Superior temporal gyrus (tissue), 1 donor: ENCODE measurements around the gene GET4.

Source experiments
- DNase-seq: peaks from one replicate; pipeline ENCODE4 v3.0.0-alpha.2; 2016; ENCODE audit errors: extremely low spot score

The GET4 gene, protein sequence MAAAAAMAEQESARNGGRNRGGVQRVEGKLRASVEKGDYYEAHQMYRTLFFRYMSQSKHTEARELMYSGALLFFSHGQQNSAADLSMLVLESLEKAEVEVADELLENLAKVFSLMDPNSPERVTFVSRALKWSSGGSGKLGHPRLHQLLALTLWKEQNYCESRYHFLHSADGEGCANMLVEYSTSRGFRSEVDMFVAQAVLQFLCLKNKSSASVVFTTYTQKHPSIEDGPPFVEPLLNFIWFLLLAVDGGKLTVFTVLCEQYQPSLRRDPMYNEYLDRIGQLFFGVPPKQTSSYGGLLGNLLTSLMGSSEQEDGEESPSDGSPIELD

DNA sequence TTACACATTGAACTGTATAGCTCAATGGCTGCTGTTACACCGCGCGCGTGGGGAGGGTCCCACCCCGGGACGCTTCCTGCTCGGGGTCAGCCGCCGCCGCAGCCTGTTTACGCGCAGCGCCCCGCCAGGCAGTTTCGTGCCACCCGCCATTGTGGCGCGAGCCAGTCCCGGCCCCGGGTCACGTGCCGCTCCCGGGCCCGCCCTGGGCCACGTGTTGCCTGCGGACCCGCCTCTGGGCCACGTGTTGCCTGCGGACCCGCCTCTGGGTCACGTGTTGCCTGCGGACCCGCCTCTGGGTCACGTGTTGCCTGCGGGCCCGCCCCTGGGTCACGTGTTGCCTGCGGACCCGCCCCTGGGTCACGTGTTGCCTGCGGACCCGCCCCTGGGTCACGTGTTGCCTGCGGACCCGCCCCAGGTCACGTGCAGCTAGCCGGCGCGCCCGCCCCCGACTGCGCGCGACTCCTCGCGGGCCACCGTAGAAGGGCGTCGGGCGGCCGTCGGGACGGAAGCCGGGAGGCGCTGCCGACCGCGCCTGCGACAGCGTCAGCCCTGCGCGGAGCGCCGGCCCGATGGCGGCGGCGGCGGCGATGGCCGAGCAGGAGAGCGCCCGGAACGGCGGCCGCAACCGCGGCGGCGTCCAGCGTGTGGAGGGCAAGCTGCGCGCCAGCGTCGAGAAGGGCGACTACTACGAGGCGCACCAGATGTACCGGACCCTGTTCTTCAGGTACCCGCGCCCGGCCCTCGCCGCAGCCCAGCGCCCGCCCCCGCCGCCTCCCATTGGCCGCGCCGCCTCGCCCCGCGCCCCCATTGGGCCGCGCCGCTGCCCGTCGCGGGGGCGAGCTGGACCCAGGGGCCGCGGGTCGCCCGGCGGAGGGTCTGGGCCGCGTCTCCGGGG is at the start of gene GET4:
Gene GET4, plus strand, starts transcription at position 478 of the 895 bp plus-strand sequence. Its CDS starts 92 bp downstream, at position 570.
- DNase-seq: peak; percentile 90

DNA sequence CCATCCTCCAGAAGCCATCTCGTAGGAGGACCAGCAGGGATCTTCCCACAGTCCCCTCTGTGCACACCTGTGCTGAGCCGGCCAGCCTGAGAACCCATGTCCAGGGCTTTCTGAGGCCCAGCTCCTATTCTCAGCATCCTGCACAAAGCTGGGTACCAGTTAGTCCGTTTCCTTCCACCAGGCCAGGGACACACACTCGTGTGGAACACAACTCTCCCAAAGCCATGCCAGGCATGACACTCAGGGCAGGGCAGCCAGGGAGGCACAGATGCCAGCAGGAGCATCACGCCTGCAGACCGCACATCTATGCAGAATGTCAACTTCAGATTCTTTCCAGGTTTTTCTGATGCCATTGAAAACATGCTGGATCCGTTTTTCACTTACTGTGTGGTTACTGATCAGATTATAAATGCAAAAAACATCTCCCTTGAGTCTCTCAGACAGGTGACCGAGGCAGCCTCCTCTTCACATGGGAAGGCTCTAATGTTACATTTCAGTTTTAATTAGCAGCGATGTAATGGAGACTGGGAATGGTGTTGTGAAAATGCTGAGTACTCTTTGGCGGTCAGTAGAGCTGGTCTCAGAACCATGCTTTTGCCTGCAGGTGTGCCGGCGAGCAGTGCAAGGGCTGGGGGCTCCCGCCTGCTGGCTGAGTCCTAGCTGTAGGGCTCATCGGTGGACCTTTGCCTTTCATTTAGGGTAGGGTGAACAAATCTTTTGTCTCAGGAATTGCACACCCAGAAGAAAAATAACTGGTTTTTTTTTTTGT is 47.4 kb upstream of the GET4 start:
- DNase-seq: no peak

DNA sequence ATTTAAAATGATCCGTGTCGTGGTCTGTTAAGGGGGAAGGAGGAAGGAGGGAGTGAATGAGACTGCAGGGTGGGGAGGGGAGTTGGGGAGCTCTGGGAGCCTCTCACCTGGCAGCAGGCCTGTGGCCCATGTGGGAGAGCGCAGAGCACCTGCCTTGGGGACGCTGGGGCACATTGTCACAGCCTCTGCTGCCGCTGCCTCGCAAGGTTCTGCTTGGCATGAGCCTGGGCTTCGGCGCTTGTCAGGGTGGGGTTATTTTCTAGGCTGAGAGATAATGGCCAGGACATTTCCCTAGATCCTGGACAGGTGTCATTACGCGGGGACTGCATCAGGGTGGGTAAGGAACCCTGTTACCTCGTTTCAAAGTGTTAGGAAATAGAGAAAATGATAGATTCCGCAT is 46.3 kb upstream of the GET4 start:
- no peak for DNase-seq

DNA sequence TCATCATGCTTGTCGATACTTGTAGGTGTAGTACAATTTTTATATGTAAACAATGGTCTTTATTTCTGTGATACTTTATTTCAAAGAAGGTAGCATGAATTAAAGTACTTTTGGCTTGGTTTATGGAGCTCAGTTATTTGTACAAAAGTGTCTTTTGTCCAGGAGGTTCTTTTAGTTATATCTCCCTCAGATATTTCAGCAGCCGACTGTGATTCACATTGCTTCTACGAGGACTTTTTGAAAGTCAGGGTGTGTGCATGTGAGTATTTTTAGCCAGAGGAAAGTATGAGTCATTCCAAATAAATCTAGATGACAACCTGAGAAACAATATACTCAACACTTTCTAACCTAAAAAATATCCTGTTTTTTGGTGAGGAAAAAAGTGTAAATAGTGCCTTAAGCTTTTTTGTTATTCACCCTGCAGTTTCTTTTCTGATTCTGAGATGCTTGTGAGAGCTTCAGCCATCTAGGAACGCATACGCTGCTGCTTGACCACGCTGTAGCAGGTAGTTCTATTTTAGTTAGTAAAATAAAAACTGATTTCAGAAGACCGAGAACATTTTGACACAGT is 44.7 kb upstream of the GET4 start:
- no peak for DNase-seq

DNA sequence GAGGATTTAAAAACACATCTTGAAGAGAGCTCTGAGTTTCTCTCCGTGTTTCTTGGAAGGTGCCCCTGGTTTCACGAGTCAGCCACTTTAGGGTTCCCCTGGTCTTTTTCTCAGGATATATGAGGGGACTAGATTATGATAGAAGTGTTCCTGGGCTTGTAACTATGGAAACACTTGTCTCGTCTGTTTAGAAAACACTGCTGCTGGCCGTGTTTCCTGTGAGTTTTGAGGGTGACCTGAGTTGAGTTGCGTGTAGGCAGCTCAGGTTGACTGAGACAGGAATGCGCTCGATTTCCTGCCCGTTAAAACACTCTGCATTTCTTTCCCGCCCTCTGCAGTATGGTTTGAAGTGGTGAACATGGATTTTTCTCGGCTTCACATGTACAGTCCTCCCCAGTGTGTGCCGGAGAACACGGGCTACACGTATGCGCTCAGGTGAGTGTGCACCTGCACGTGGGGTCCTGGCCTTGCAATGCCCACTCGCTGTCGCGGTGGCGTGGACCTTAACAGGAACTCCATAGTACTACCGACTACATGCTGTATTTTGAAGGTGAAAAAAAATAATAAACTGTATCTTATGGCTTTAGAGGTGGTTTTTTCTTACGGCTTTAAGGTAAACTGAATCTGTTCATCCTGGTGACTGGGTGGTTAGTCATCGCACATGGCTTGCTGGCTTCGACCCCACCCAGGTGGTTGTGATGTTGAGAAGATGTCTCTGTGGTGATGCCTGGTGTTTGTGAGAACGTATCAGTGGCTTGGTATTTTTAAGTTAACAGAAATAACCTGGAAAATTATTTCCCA is 44.0 kb upstream of the GET4 start, which contains the start of gene SUN1:
Gene SUN1, plus strand, starts transcription at position 310 of the 801 bp plus-strand sequence. Its CDS starts 49 bp downstream, at position 359.
- DNase-seq: no peak

DNA sequence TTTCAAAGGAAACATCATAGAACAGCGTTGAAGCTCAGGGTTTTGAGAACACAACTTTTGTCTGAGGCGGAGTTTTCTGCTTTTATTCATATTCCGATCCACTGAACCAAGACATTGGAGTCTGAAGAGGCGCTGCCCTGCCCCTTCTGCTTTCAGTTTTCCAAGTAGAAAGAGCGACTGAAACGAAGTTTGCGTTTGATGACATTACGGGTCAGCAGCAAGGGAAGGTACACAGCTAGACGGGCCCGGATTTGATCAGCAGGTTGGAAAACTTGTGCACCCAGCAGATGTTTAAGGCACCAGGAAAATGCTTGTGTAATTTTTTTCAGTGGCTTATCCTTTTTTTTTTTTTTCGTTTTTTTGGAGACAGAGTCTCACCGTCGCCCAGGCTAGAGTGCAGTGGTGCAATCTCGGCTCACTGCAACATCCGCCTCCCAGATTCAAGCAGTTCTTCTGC is 43.4 kb upstream of the GET4 start:
- DNase-seq: no peak

DNA sequence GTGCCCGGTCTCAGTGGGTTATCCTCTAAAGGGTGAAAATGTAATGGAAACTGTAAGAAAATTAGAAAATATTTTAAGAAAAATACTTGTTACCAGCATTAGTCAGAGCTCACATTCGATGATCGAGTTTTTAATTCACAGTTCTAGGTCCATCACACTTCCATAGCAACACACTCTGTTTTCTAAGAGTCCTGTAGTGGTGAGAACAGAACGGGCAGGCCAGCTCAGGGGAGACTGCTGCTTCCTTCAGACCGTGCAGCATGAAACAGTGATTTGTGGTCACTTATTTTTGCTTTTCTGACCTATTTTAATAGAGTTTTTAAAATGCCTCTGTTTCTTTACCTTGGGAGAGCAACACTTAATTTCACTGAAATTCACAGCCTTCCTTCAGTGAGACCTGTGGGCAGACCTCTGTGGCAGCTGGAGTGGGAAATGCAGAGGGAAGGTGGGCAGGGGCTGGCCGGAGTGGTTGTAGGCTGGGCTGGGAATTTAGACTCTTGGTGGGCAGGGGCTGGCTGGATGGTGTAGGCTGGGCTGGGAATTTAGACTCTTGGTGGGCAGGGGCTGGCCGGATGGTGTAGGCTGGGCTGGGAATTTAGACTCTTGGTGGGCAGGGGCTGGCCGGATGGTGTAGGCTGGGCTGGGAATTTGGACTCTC is 42.6 kb upstream of the GET4 start:
- DNase-seq: no peak

DNA sequence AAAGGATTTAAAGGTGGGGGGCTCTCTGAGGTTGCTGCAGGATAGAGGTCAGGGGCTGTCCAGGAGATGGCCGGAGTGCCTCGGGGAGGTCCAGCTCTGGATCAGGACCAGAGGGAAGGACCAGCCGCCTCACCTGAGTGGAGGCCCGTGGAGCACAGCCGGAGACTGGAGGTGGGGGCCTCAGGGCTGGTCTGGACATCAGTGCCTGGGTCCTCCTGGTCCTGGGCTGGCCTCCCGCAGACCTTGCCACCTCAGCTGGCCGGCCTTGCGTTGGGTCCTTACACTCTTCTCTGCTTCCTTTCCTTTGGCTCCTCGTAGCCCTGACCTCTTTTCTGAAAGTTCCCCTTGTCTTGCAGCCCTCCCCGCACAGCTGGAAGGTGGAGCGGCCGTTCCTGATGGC is 42.1 kb upstream of the GET4 start:
- no peak for DNase-seq

DNA sequence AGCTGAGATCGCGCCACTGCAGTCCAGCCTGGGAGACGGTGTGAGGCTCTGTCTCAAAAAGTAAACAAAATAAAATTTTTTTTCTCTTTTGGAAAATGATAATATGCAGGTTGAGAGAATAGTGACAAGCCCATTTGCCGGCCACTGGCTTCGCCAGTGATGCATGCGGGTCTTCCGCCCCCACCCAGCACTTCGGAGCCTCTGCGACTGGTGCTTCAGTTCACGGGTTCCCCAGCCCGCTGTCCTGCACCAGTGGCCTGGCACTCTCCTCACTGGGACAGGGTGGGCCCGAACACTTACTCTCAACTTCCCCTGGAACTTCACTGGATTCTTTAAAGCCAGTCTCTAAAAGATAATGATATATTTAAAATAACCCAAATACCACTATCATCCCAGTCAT is 41.3 kb upstream of the GET4 start:
- no peak for DNase-seq

DNA sequence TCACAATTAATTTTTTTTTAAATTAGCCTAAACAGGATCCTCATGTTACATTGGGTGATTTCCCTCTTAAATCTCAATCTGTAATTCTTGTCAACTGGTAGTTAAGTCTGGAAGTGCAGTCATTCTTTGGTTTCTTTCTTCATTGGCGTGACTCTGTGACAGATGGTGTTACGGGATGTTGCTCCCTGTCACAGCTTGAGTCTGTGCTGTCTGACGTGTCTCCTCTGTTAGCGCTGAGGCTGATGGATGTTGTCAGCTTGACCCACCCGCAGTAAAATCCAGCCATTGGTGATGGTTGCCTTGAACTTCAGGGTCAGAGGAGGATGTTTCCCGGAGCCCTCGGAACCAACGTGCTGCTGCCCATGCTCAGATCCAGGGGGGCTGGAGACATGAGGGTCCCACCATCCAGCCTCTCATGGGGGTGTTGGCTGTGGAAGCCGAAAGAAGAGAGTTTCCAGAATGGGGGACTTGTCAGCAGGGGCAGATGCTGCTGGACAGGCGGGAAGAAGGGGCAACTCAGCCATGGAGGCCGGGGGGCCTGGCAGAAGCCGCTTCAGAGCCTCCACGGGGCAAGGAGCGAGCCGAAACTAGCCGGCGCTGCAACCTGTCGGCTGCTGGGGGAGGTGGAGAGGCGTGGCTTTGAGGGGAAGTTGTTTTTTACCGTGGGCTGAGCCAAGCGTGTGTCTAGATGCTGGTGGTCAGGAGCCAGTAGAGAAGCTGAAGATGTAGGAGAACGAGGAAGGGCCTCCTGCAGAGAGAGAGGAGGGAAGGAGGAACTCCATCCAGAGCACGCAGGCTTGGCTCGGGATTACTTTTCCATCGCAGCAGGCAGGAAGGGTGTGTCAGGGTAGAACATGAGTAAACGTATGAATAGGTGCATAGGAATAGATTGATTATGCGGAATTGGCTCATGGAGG is 40.6 kb upstream of the GET4 start:
- no peak for DNase-seq

DNA sequence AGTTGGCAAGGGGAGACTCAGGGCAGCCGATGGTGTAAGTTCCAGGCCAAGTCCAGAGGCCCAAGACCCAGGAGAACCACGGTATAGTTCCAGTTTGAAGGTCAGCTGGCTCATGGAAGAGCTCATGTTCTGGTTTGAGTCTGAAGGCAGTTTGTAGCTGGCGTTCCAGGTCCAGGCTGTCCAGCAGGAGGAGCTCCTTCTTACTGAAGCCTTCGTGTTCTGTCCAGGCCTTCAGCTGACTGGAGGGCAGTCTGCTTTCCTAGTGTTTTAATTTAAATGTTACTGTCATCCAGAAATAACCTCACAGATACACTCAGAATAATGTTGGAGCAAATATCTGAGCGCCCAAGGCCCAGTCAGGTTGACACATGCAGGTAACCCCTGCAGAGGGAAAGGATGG is 39.9 kb upstream of the GET4 start:
- DNase-seq: no peak

DNA sequence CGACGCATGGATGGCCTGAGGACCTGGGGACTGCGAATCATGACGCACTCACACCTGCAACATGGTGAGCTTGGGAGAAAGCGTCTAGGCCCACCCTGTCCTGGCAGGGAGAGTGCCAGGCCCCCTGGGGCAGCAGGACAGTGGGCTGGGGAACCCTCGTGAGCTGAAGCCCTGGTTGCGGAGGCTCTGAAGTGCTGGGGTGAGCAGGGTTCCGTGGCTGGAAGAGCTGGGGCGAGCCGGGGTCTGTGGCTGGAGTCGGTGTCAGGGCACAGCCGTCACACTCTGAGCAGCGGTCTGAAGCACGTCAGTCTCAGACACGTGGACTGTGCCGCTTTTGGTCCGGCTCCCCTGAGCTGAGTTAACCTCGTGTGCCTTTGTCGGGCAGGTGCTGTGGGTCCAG is 39.4 kb upstream of the GET4 start:
- DNase-seq: no peak

DNA sequence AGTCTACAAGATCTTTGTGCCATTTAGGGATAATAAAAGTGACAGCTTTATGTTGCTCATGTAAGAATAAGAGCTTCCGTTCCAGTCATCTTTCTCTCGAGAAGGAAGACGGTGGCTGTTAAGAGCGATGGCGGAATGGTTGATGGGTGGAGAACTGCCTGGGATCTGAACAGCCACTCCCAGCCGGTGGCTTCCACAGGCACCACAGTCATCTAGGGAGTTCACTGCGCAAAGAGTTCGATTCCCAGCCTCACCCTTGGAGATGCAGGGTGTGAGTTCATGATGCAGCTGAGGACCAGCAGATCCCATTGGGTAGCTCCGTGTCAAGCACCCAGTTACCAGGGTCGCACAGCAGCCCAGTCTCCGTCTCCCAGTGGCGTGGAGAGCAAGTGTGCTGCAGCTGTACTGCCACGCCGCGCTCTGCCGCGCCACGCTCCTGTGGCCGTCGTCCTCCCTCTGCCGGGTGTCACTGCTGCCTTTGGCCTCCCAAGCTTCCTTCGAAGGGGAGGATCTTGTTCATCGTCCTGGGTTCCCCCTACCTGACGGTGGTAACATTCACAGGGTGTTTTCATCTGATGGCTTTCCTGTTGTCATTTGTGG is 36.3 kb upstream of the GET4 start:
- DNase-seq: no peak

DNA sequence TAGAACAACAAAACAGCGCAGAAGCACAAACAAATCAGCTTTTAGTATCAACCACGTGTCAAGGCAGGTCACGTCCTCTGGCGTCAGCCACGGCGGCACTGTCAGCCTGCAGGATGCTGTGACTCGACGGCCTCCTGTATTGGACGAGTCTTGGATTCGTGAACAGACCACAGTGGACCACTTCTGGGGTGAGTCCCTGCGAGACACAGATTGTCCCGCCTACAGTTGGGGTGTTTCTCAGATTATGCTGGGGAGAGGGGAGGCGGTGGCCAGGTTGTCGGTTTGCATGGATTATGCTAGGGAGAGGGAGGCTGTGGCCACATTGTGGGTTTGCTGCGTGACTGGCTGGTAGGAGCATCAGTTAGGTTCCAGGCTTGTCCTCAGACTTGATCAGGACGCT is 34.4 kb upstream of the GET4 start:
- DNase-seq: no peak

DNA sequence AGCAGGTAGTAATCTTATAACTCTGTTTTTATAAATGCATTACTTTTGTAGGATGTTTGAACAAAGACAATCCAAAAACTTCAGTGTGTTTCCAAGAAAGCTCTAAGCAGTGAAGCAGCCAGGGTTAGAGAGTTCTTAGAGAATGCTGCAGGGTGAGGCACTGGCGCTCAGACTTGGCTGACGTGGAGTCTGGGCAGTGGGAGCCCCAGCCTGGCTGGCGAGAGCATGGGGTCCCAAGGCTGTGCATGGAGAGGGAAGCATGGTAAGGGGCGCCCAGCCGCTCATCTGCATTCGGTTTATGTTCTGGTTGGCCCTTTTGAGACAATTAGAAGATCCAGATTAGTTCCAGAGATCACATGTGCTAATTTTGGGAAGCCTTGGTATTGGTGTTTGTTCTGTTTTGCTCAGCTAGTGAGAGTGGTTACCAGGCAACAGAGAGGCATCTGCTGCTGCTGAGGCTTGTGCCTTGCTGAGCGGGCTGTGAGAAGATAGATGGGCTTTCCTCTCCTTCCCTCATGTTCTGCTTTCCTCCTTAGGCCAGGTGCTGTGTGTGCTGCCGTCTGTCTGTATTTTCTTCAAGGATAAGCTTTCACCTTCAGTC is 33.8 kb upstream of the GET4 start:
- DNase-seq: peak; percentile 68

DNA sequence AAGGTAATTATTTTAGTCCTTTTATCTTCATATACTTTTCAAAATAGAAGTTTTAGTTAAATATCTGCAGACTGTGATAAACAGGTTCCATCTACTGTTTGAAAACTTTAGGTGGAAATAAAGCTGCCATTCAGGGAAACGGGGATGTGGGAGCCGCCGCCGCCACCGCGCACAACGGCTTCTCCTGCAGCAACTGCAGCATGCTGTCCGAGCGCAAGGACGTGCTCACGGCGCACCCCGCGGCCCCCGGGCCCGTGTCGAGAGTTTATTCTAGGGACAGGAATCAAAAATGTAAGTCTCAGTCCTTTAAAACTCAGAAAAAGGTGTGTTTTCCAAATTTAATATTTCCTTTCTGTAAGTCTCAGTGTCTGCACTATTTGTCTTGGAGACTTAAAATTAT is 33.1 kb upstream of the GET4 start:
- no peak for DNase-seq

DNA sequence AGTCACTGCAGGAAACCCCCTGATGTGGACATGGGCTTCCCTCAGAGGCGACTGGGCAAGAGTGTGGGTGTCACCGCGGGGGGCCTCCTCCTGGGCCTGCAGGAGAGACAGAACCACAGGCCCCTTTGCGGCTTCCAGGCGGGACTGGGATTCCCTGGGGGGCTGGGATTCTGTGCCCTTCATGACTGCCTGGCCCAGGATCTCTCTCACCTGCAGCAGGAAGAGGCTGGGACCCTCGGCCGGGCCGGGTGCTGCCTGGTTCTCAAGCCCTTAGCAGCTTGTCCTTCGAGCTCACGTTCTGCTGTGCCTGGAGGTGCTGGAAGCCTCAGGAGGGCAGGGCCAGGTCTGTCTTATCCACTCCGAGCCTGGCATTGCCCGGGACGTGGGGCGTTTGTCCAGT is 32.3 kb upstream of the GET4 start:
- no peak for DNase-seq

DNA sequence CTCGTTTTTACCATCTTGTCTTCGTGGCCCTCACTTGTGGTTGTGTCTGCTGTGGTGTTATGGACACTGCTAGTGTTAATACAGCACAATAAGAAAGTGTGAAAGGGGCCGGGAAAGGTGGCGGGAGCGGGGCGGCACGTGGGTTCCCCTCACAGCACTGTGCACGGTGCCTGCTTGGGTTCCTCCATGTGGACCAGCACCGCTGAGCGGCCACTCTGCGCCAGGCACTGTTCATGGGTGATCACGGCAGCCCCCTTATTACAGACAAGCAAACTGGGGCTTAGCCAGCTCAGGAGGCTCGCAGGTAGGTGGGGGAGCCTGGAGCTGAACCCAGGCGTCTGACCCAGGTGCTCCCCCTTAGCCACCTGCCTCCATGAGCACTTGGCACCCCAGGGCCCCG is 31.8 kb upstream of the GET4 start:
- DNase-seq: no peak
